Loucy (cell line): ENCODE data around the gene CPXM2.

Source experiments
- EZH2phosphoT487 ChIP-seq: fragments of 200-600 bp; IDR thresholded peaks from 2 replicates; pipeline ENCODE4 v1.6.1; 2018; ENCODE audit warnings: antibody characterized with exemption, mild to moderate bottlenecking, moderate library complexity, borderline replicate concordance
- TF ChIP-seq, protein P1 (sequence below): fragments of 200-600 bp; sonication (generic); conservative IDR thresholded peaks from 2 replicates; pipeline ENCODE4 v1.5.1; 2014; ENCODE audit warnings: mild to moderate bottlenecking, antibody characterized with exemption, low read length

DNA sequence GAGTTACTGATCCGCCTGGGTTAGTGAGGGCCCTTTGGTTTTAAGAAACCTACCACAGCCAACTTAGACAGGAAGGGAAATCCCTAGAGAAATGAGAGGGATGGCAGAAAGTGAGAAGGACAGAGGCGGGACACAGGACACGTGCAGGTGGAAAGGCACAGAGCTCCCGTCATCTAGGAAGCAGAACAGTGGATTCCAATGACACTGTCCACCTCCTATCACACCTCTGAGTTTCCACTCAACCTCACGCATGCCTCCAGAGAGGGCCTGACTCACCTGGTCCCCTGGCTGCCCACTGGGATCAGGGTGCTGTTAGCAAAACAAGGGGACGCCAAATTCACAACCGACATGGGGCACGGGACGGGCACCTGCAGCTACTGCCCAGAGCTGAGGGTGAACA is 26.3 kb downstream of the CPXM2 start:
- TF ChIP-seq, protein P1, sequence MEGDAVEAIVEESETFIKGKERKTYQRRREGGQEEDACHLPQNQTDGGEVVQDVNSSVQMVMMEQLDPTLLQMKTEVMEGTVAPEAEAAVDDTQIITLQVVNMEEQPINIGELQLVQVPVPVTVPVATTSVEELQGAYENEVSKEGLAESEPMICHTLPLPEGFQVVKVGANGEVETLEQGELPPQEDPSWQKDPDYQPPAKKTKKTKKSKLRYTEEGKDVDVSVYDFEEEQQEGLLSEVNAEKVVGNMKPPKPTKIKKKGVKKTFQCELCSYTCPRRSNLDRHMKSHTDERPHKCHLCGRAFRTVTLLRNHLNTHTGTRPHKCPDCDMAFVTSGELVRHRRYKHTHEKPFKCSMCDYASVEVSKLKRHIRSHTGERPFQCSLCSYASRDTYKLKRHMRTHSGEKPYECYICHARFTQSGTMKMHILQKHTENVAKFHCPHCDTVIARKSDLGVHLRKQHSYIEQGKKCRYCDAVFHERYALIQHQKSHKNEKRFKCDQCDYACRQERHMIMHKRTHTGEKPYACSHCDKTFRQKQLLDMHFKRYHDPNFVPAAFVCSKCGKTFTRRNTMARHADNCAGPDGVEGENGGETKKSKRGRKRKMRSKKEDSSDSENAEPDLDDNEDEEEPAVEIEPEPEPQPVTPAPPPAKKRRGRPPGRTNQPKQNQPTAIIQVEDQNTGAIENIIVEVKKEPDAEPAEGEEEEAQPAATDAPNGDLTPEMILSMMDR: no peak
- TF ChIP-seq EZH2phosphoT487: no peak
